NCI-H345 treated with DMSO at 0.1 percent for 48 hours (cell line): Measurements from ENCODE around the gene H2AZ2.
"Not testable (repeated sequence)": the region's sequence is repeated elsewhere in the genome, so short reads cannot be mapped to it uniquely, and the experiment has no call there.

Experiments used
- DNase-seq: peaks from one replicate; lab custom pipeline; 2025; ENCODE audit not compliant: unreplicated experiment; lab: John Stamatoyannopoulos, UW

Gene H2AZ2

DNA sequence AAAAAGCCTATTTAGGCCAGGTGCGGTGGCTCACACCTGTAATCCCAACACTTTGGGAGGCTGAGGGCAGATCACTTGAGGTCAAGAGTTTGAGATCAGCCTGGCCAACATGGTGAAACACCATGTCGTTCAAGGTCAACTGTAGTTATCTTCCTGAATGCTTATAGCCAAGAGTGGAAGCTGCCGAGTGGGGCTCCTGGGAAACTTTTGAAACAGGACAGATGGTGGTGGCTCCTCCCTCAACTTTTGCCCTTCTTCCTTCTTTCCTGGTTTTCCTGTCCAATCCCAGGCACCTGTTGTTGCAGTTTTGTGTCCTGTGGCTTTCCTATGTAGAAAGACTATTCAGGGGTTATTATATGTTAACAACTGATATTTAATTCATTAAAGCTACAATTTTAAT is 60.1 kb downstream of the H2AZ2 start:
- no peak for DNase-seq

DNA sequence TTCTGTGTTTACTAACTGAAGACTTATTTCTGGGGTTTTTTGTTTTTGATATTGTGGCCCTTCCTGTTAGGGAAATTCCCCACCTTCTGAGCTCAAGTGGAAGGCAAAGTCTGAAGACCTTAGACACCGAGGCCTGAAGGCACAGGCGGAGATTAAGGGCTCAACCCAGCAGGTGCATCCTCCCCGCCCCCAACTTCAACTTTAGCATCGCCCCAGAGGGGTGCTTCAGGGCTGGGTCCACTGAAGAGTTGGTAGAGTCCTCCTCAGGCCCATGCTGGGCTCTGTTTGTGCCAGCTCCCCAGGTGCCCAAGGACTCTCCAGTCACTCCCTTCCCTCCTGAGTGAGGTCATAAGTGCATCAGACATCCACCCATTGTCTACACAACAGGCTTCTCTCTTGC is 60.8 kb downstream of the H2AZ2 start:
- no peak for DNase-seq

DNA sequence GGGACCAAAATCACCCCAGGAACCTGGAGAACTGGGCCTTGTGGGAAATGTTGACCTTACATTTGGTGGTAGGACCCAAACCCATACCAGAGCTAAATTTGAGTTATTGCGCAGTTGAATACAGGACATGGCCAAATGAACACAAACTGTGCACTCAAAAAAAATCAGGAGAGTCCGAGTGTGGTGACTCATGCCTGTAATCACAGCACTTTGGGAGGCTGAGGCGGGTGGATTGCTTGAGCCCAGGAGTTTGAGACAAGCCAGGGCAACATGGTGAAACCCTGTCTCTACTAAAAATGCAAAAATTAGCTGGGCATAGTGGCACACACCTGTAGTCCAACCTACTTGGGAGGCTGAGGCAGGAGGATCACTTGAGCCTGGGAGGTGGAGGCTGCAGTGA is 62.7 kb downstream of the H2AZ2 start:
- DNase-seq = not testable (repeated sequence)

DNA sequence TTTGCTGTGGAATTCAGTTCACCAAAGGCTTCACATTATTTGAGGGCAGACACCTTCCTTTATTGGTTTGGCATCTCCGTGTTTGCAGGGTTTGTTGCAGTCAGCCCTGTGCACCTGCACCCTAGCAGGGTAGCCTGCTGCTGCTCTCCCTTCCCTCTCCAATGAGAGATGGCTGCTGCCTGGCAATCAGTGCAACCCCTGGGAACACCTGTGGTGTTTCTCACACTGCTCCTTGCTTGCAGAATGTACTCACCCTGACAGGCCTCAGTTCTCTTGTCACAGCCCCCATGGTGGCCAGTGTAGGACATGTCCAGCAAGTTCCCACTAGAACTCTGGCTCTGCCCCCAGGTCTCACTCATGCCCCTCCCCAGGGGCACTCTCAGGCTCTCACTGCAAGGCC is 63.5 kb downstream of the H2AZ2 start:
- DNase-seq = no peak

DNA sequence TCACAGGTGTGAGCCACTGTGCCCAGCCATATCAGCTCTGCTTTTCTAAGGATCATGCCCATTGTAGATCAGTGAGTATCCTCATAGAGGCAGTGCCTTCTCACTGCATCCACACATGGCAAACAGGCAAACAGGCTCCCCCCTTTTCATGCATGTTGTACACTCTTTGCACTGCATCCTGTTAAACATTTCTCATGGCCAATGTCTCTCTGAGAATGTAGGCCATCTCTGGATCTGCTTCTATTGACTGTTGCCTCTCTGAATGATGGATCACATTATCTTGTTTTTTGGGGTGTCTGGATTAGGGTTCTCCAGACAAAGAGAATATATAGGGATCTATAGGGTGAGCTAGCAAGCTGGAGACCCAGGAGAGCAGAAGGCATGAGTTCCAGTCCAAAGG is 64.5 kb downstream of the H2AZ2 start:
- DNase-seq = no peak

DNA sequence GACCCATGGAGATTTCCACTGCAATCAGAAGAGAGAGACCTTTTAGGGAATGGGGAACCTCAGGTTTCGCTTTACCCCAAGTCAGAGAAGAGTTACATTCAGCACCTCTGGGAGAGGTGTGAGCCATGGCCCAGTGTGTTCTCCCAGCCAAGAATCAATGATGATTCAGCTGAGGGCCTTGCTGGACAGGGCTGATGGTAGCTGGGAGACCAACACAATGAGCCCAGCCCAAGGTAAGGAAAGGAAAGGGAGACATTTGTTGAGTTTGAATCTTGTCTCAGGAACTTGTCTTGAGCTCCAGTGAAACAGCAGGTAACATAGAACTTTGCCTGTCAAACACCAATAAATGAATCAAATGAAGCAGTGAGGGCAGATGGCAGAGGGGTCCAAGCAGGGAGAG is 65.4 kb downstream of the H2AZ2 start:
- DNase-seq = no peak
